Stimulated activated CD8-positive, alpha-beta memory T cell treated with anti-CD3 and anti-CD28 coated beads, Interleukin-4, amount 100 ng/mL, for 24 hours (primary cell): ENCODE measurements around the gene HECW1.

Experiments used
- DNase-seq: peaks from one replicate; pipeline ENCODE4 v3.0.0-alpha.2; 2020; ENCODE audit warnings: low read depth

The HECW1 gene

DNA sequence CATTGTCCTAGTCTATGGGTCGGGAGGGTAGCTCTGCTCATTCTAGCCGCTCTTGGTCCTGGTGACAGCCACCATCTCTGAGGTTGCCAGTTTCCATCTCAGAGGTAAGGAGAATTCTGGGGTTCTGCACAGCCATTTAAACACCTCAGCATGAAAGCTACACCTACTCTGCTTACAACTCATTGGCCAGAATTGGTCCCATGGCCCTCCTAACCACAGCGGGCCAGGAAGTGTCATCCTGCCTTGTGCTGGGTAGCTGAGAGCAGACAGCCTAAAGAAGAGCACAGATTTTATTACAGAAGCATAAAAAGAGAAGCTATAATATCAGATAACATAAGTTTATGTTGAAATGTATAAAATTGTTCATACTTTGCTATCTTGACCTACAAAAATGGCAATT lies 152.7 kb downstream of the HECW1 start:
- no peak for DNase-seq

DNA sequence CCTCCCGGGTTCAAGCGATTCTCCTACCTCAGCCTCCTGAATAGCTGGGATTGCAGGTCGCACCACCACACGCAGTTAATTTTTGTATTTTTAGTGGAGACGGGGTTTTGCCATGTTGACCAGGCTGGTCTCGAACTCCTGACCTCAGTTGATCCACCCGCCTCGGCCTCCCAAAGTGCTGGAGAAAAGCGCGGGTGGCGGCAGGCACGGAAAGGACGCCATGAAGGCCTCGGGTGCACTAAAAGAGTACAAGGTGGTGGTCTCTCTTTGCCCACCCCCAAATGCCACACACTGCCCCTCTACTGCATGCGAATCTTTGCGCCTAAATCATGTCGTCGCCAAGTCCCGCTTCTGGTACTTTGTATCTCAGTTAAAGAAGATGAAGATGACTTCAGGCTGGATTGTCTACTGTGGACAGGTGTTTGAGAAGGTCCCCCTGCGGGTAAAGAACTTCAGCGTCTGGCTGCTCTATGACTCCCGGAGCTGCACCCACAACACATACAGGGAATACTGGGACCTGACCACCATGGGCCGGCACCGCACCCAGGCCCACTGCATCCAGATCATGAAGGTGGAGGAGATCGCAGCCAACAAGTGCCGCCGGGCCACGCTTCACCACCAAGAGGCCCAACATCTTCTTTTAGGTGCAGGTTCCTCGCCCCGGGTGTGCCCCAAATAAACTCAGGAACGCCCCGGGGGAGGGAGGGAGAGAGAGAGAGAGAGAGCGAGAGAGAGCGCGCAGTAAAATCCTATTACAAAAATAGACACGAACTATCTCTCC lies 161.7 kb downstream of the HECW1 start:
- DNase-seq = no peak

DNA sequence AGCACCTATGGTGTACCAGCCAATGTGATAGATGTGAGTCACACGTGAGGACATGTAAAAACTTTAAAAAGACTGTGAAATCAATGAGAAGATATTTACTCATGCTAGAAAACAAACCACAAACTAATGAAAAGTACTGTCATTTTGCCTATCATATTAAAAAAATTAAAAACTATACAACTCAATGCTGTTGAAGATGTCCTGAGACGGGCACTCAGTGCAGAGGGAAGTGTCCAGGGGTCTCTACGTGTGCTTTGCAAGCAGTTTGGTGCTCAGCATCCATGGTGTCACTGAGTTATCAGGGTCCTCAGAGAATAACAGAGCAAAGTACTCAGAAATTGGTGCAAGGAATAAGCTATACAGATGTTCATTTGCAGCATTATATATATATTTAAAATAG lies 162.3 kb downstream of the HECW1 start:
- DNase-seq = no peak

- no peak for DNase-seq
These were observed 164.1 kb downstream of the HECW1 start for GRCh38 chr7:43276547-43276946.

- no peak for DNase-seq
These were observed 165.7 kb downstream of the HECW1 start for GRCh38 chr7:43278088-43278644.

DNA sequence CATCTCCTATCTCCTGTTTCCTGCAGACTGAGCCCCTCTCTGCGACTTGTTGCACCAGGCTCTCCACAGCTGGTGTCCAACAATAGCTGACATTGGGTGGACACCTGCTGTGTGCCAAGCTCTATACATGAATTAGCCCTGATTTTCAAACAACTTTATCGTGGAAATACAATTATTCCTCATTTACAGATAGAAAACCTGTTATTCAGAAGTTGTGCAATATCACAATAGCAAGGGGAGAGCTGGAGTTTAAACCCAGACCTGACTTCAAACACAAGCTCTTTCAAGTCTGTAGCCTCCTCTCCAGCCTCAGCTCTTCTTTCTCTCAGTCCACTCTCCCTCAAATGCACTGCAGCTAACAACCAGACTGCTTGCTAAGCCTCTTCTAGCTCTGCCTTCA lies 168.8 kb downstream of the HECW1 start:
- no peak for DNase-seq

GRCh38 chr7:43283706-43284105 lies 171.3 kb downstream of the HECW1 start:
- no peak for DNase-seq

GRCh38 chr7:43289826-43290225 lies 177.4 kb downstream of the HECW1 start:
- no peak for DNase-seq

DNA sequence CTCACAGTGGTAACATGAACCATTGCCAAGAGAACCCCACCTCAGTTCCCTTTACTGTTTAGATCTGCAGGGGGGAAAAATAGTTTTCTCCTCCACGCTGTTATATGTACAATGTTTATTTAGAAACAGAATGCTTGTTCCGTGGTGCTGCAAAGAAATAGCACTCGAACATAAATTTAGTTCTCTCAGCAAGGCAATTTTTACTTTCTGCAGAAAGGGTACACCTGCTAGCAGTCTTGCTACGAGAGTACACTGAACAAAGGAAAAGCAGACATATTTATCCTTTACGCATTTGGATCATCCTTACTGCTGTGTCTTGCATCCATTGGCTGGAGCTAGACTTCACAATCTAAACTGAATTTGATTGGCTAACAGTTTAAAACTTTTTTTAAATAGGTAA lies 178.5 kb downstream of the HECW1 start:
- DNase-seq = no peak

DNA sequence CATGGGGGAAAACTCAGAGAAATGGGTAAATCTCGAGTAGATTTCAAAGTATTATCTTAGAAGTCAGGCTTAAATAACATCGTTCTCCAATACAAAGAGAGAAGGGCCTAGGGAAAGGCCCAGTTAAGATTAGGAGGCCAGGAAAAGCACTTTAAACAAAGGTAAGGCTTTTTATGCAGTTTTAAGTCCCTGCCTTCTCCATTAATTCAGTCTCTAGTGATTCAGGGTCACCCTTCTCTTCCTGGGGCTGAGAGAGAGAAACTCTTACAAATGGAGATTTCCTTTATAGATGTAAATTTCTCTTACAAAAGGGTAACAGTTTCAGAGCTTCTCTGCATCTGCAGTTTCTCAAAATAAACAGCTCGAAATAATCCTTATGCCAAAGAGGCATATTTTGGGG lies 179.3 kb downstream of the HECW1 start:
- no peak for DNase-seq

DNA sequence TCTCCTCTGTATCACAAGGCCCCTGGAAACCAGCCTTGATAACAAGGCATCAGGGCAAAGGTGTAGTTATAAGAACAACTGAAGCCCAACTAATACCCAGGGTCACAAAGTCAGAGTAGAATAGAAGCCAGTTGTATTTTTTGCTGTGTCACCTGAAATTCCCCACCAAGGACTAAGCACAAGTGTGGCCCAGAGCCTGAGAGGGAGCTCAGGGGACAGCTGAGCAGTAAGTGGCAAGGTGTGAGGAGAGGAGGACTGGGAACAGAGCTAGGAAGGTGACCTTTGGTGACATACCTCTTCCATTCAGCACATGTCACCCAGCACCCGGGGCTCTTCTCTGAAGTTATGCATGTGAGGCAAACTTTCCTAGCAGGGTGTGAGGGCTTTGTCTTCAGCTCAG lies 179.9 kb downstream of the HECW1 start:
- DNase-seq = no peak

DNA sequence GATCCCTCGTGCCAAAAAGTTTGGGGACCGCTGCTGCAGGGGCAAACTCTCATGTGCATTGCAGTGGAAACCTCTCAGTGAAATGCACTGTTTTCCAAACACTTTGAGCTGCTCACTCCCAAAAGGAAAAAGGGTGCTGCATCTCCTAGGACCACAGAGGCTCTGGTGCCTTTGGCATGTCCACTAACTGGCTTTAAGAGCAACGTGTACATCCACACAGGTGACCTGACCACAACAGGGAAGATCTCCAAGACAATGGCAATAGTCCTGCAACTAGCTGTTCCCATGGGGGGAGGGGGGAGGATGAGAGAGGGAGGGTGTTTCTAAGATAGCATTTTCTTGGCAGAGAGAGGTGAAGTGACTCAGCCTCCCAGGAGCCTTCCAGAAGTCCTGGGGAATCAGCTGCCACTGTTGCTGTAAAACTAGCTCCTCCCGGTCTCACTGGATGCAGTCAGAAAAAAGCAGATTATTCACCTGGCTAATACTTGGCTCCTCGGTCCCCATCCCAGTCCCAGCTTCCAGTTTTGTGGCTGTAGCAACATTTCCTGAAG lies 181.7 kb downstream of the HECW1 start:
- DNase-seq = no peak

DNA sequence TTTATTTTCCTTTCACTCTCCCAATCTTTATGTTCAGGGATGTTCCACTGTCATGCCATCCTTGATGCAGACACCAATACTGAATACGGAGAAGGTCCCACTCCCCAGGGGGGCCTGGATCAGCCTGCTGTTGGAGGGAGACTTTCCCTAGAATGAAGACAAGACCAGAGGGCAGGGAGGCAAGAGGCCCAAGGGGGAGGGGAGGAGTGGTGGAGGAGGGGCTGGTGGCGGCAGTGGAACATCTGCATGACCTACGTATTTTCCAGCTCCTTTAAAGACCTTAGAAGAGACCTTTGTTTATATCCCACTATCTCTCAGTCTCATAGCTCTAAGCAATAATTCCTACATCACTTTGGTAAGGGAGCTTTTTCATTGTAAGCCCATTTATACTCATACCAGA lies 183.0 kb downstream of the HECW1 start:
- DNase-seq = no peak

DNA sequence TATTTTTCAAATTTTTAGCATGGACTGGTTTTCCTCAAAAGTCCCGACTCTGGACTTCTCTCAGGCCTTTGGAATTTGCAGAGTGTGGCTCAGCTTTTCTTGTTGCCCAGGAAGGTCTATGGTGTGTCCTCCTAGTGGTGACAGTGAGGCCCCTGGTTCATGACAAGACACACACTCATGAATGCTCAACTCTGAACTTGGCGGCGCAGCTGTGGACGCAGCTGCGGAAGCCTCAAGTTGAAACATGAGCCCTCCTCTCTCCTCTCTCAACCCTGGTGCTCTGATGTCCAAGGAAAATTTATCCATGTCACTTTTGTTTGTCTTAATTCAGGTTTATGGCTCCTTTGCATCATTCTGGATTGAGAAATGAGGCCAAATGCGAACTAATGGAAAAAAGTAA lies 183.9 kb downstream of the HECW1 start:
- no peak for DNase-seq

GRCh38 chr7:43298617-43299016 lies 186.2 kb downstream of the HECW1 start:
- no peak for DNase-seq

- no peak for DNase-seq
These were observed 187.7 kb downstream of the HECW1 start for GRCh38 chr7:43300121-43300520.

- DNase-seq = no peak
These were observed 189.8 kb downstream of the HECW1 start for GRCh38 chr7:43302211-43302711.

DNA sequence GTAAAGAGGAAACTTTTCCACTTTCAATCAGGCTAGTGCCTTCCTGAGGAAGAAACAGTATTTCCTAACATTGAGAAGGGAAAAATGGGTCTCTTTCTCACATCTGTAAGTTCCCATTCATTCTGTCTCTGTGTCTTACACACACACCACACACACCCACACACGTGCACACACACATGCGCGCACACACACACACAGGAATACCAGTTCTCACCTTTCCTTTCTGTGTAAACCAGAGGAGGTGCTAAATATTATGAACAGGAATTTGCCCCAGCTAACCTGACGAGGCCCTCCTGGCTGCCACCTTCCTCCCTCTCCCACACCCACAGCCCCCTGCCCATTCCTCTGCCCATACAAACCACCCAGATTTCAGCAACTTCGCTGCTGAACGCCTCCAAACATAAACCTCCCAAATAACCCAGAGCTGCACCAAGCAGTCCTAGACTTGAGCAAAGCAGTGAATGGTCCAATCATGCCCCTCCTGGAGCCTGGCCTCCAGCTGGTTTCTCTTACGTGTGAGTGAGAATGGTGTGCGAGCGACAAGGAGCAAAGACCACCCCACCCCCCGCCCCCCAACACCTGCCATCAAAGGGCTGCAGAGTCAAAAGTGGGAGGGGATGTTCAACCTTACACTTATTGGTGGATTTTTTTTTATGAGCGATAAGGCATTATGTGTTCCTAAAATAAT lies 190.5 kb downstream of the HECW1 start:
- no peak for DNase-seq

DNA sequence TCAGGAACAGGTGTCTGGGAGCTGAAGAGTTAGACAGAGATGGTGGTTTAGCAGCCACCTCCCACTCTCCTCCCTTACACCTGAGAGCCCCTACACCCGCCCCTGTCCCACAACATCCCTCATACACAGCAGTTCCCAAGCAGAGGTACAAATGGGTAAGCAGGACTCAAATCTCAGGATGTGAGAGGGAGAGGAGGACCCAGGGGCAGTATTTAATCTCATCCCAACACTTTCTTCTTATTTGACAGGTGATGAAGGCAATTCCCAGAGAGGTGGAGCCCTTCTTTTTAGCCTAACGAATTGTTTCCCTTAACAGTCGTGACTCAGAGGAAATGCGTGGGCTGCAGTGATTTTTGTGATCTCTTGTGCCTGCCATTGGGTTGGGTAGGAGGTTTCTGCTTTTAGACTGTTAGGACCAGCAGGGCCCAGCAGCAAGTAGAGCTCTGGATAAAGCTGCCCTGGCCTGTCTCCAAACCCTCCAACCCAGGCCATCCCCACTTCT lies 191.3 kb downstream of the HECW1 start:
- peak; percentile 37 for DNase-seq

DNA sequence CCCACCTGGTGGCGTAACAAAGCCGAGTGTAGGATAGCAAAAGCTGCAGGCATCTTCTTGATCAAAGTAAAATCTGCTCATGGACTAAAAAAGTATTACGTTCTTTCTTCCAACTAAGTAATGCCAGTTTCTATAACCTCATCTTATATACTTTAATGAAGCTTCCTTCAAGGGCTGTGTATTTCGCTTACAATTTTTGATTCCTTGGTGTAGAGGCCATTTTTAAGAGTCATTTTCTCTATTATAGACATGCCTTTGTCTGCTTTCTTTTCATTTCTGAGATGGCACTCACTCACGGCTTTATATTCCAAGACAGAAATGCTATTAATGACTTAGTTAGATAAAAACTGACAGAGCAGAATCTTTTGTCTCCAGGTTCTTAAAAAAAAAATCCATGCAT lies 194.0 kb downstream of the HECW1 start:
- DNase-seq = no peak

DNA sequence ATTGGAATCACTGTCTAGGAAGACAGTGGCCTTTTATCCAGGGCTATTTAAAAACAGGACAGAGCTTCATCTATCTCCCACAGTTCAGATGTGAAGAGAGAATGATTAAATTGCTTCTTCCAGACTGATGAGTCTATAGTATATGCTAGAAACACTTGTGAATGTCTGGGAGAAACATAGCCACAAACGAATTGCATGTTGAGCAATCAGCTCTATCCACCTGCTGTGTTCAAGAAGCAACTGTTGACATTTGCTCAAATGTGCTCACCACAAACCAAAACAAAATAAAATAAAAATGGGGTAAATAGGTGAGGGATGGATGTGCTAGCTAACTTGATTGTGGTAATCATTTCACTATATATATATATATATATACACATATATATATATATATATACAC lies 195.1 kb downstream of the HECW1 start:
- DNase-seq = no peak

GRCh38 chr7:43308913-43309705 lies 196.7 kb downstream of the HECW1 start:
- DNase-seq = no peak
